Right atrium auricular region (tissue), 2 donors: ENCODE results near the gene THRA. TPM values are rescaled to one million over a fixed set of nuclear protein-coding genes. Genes with fewer than 3 reads are reported as not detected.
A peak's percentile ranks its signal among the peaks of the same experiment; 100 is the strongest.

Experiments used
- DNase-seq: peaks from one replicate; pipeline ENCODE4 v3.0.0-alpha.2; 2019; ENCODE audit warnings: low spot score
- H3K27ac ChIP-seq, 2 donors: fragments of 200-600 bp; sonication (generic); 1 replicate in 1 of 2; 2 replicates in 1 of 2; pipeline ENCODE4 v1.5.1; 2016 to 2019
- H3K27me3 ChIP-seq, 2 donors: fragments of 200-600 bp; sonication (generic); one replicate each; pipeline versions ENCODE4 v1.5.1 to v1.6.0; 2017 to 2019
- H3K36me3 ChIP-seq: fragments of 200-600 bp; sonication (generic); one replicate; pipeline ENCODE4 v1.5.1; 2016
- H3K4me1 ChIP-seq, 2 donors: fragments of 200-600 bp; sonication (generic); one replicate each; pipeline versions ENCODE4 v1.5.1 to v1.6.0; 2017 to 2019
- H3K4me3 ChIP-seq, 2 donors: fragments of 200-600 bp; sonication (generic); 1 replicate in 1 of 2; 2 replicates in 1 of 2; pipeline ENCODE4 v1.5.1; 2017 to 2019; ENCODE audit warnings: mild to moderate bottlenecking in 1 of 2, moderate library complexity in 1 of 2
- H3K9me3 ChIP-seq, 2 donors: fragments of 200-600 bp; sonication (generic); one replicate each; pipeline ENCODE4 v1.5.1; 2019
- CTCF ChIP-seq, 2 donors: fragments of 200-600 bp; sonication (generic); IDR thresholded peaks; one replicate each; pipeline ENCODE4 v1.5.1; 2019; ENCODE audit warnings: antibody characterized with exemption in 2 of 2
- total RNA-seq, 2 donors: library from RNA; depleted of rRNA; stranded (reverse); fragments of >200 nt; gene quantifications; one replicate each; pipeline ENCODE4 v1.1.0, GENCODE V29; 2016

The THRA gene
- total RNA-seq, 2 donors from 2014 or later = 60.3 to 69.0 TPM

DNA sequence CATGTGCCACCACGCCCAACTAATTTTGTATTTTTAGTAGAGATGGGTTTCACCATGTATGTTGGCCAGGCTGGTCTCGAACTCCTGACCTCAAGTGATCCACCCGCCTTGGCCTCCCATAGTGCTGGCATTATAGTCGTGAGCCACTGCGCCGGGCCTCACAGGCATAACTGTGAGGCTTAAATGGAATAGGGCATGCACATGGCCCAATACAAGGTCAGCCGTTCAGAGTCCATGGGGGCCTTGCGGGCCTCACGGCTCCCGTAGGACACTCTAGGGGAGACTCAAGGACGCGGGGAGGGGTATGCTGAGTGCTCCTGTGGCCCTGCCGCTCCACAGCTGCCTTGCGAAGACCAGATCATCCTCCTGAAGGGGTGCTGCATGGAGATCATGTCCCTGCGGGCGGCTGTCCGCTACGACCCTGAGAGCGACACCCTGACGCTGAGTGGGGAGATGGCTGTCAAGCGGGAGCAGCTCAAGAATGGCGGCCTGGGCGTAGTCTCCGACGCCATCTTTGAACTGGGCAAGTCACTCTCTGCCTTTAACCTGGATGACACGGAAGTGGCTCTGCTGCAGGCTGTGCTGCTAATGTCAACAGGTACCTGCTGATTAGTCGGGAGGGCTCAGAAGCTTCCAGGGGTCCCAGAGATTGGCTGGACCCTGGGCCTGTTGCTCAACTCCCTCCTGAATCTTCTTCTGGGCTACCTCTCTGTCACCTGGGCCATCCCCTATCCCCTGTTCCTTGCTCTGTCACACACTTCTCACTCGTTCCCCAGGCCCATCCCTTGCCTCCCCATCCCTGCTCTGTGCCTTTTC, 25.3 kb downstream of the THRA start:
- H3K27ac ChIP-seq = no peak overlapping the region
- TF ChIP-seq CTCF (IDR thresholded peaks at IDR 0.05) = no peak
- no peak overlapping the region for H3K4me3 ChIP-seq
- H3K4me1 ChIP-seq = peaks cover 0 to 48% of the 10 kb centered on the region in 2 donors
- DNase-seq = no peak
- peaks cover 76% of the 10 kb centered on the region for H3K36me3 ChIP-seq
- no peaks in the 10 kb centered on the region for H3K9me3 ChIP-seq
- no peaks in the 10 kb centered on the region for H3K27me3 ChIP-seq

DNA sequence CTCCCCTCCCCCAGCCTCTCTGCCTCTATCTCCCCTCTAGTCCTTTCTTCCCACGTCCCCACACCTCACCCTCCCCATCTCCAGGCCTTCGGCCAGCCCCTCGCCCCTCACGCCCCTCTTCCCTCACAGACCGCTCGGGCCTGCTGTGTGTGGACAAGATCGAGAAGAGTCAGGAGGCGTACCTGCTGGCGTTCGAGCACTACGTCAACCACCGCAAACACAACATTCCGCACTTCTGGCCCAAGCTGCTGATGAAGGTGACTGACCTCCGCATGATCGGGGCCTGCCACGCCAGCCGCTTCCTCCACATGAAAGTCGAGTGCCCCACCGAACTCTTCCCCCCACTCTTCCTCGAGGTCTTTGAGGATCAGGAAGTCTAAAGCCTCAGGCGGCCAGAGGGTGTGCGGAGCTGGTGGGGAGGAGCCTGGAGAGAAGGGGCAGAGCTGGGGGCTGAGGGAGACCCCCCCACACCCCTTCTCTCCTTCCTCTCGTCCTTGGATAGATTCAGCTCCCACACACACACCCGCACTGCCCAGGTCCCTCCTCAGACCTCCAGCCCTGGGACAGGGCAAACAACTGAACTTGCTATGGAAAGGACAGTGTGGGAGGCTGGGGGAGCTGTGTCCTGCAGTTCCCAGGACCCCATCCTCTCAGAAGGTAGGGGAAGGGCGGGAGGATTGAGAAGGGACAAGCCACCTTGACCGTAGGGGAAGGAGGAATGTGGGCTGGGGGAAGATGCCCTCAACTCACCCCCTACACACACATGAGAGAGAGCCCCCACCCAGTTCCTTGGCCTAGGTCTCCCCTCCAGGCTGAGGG, 26.5 kb downstream of the THRA start:
- Histone ChIP-seq H3K27me3 (no peaks in the 10 kb centered on the region), H3K4me1 (peaks cover 0 to 60% of the 10 kb centered on the region in 2 donors), H3K36me3 (peaks cover 76% of the 10 kb centered on the region), H3K9me3 (no peaks in the 10 kb centered on the region), H3K27ac (peak overlapping the region; percentile 97 to 98), H3K4me3 (no peak overlapping the region)
- no peak for DNase-seq
- TF ChIP-seq CTCF (IDR thresholded peaks at IDR 0.05) = no peak

DNA sequence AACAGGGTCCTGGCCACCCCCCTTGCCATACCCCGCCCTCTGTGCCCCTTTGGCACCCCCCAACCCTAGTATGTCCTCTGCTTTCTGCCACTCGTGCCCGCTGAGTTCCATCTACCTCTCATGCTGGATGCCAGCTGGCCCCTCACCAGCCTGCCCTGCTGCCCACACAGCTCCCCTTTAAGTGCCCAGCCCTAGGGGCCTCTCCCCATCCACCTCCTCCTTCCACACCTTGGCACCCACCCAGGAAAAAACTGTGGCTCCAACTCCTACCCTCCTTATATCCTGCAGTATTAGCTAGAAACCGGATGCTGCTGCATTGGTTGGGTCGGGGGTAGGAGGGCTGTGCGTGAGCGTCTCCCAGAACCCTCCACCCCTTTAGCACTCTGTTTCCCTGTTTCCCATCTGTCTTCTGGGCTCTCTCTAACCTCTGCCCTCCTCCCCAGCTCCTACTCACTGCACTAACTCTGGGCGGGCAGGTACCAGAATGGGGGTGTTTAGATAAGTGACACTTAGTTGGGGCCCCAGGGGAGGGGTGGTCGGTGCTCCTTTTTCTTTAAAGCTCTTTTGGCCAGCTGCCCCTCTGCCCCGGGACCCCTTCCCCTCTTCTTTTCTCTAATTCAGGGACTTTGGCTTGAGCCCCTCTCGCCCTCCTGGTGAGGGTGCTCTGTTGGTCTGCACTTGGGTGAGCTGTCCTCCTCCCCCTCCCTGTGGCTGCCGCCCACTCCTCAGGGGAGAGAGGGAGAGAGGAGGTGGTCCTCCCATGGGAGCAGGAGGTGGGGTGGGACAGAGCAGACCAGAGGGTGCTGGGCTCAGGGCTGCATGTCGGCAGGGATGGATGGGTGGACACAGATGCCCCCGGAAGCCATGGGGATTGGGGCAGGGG, 27.7 kb downstream of the THRA start:
- Histone ChIP-seq H3K4me3 (no peak overlapping the region), H3K27me3 (no peaks in the 10 kb centered on the region), H3K27ac (peak overlapping the region; percentile 97 to 98), H3K4me1 (peaks cover 0 to 72% of the 10 kb centered on the region in 2 donors), H3K9me3 (no peaks in the 10 kb centered on the region), H3K36me3 (peaks cover 76% of the 10 kb centered on the region)
- no peak for TF ChIP-seq CTCF (IDR thresholded peaks at IDR 0.05)
- DNase-seq = no peak

DNA sequence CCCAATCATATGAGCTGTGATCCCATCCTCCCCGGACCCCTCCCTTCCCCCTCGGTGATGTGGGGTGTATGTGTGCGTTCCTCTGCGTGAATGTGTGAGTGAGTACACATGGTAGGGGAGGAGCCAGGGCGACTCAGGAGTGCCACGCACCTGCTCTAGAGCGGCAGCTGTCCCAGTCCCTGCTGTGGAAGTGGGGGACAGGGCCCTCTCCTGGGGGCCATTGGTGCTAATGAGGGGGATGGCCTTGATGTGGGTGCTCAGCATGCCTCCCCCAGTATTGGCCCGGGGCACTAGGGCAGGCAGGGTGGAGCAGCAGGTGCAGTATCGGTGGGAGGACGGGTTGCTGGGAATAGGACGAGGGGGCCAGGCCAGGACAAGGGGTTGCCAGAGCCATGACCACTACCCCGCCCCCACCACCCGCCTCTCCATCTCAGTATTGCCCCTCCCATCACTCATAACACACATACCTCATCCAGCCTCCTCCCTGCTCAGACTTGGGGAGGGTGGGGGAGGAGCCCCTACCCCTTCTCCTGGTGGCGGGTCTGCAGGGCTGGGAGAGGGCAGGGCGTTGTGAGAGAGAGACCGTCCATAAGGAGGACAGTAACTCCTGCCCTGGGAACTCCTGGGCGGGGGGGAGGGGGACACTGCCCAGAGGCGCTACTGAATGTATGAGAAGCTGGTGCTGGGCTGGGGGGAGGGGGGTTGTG, 29.1 kb downstream of the THRA start:
- Histone ChIP-seq H3K27me3 (no peaks in the 10 kb centered on the region), H3K36me3 (peaks cover 78% of the 10 kb centered on the region), H3K9me3 (no peaks in the 10 kb centered on the region), H3K4me1 (peaks cover 0 to 75% of the 10 kb centered on the region in 2 donors), H3K27ac (peak overlapping the region; percentile 97 to 98), H3K4me3 (no peak overlapping the region)
- DNase-seq = no peak
- TF ChIP-seq CTCF (IDR thresholded peaks at IDR 0.05) = no peak

DNA sequence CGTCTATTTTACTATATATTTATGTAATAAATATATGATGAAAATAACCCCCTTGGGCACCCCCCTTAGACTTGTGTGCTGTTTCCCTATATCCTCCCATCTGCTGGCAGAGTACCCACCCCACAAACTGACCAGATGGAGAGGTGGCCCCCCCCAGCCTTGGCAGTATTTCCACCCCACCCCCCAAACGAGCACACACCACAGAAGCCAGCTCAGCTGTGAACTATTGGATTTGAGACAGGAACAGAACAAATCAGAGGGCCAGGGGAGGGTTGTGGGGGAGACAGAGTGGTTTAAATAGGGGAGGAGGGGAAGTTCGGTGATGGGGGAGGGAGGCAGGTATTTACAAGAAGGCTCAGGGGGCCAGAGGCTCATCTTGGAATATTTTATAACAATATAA, 29.8 kb downstream of the THRA start:
- Histone ChIP-seq H3K4me1 (peaks cover 0 to 83% of the 10 kb centered on the region in 2 donors), H3K9me3 (no peaks in the 10 kb centered on the region), H3K36me3 (peaks cover 77% of the 10 kb centered on the region), H3K27me3 (no peaks in the 10 kb centered on the region), H3K4me3 (no peak overlapping the region), H3K27ac (peak overlapping the region; percentile 97 to 98)
- no peak for DNase-seq
- TF ChIP-seq CTCF (IDR thresholded peaks at IDR 0.05) = no peak
